CD14-positive monocyte (primary cell): ENCODE data around the gene PRTN3. TPM values are rescaled to one million over a fixed set of nuclear protein-coding genes. Genes with fewer than 3 reads are reported as not detected.
A peak's percentile ranks its signal among the peaks of the same experiment; 100 is the strongest.

Experiments
- DNase-seq, 3 donors: peaks; one replicate each; pipeline ENCODE4 v3.0.0-alpha.2; 2011 to 2022
- H2AFZ ChIP-seq: 2 replicates; pipeline ENCODE4 v1.6.0; 2012; ENCODE audit warnings: mild to moderate bottlenecking, low read depth, low read length, inconsistent platforms; ENCODE audit not compliant: insufficient read depth, poor library complexity, severe bottlenecking
- H3K27ac ChIP-seq, 2 donors: 1 replicate in 1 of 2; 2 replicates in 1 of 2; pipeline ENCODE4 v1.5.1; 2012 to 2013; ENCODE audit warnings: low read length in 2 of 2, control low read depth in 1 of 2, inconsistent platforms in 1 of 2, low read depth in 1 of 2, mild to moderate bottlenecking in 1 of 2
- H3K27me3 ChIP-seq, 2 donors: one replicate each; pipeline versions ENCODE4 v1.6.0 to v1.6.1; 2011 to 2013; ENCODE audit warnings: low read length in 2 of 2; ENCODE audit not compliant: control insufficient read depth in 2 of 2, insufficient read depth in 2 of 2
- H3K36me3 ChIP-seq, 2 donors: replicated peaks in 1 of 2; 1 replicate in 1 of 2; 2 replicates in 1 of 2; pipeline versions ENCODE4 v1.5.1 to v1.6.1; 2012 to 2013; ENCODE audit warnings: low read length in 2 of 2, control low read depth in 1 of 2, inconsistent platforms in 1 of 2, mild to moderate bottlenecking in 1 of 2; ENCODE audit not compliant: insufficient read depth in 2 of 2, control insufficient read depth in 1 of 2
- H3K4me1 ChIP-seq, 2 donors: 1 replicate in 1 of 2; 2 replicates in 1 of 2; pipeline versions ENCODE4 v1.5.1 to v1.6.1; 2012 to 2013; ENCODE audit warnings: low read length in 2 of 2, control low read depth in 1 of 2, inconsistent platforms in 1 of 2, mild to moderate bottlenecking in 1 of 2, moderate library complexity in 1 of 2; ENCODE audit not compliant: insufficient read depth in 2 of 2, control insufficient read depth in 1 of 2
- H3K4me2 ChIP-seq: replicated peaks from 2 replicates; pipeline ENCODE3; 2012; ENCODE audit warnings: low read length, moderate library complexity, mild to moderate bottlenecking; ENCODE audit not compliant: poor library complexity, severe bottlenecking; ENCODE audit errors: extremely low read depth
- H3K4me3 ChIP-seq, 3 experiments: fragments of 200-600 bp in 1 of 3; sonication (generic) in 1 of 3; replicated peaks in 1 of 3; 1 replicate in 2 of 3; 2 replicates in 1 of 3; pipeline ENCODE4 v1.5.1; 2011 to 2013; ENCODE audit warnings: low read length in 3 of 3, mild to moderate bottlenecking in 3 of 3, control low read depth in 2 of 3, low read depth in 2 of 3, inconsistent platforms in 1 of 3, moderate library complexity in 1 of 3
- H3K79me2 ChIP-seq: 2 replicates; pipeline ENCODE4 v1.6.0; 2012; ENCODE audit warnings: mild to moderate bottlenecking, control low read depth, inconsistent platforms, low read length, moderate library complexity; ENCODE audit not compliant: insufficient read depth
- H3K9ac ChIP-seq: 2 replicates; pipeline ENCODE4 v1.6.0; 2017; ENCODE audit warnings: low read length, mild to moderate bottlenecking; ENCODE audit not compliant: insufficient read depth, poor library complexity, severe bottlenecking
- H3K9me3 ChIP-seq, 2 donors: replicated peaks in 1 of 2; 1 replicate in 1 of 2; 2 replicates in 1 of 2; pipeline versions ENCODE4 v1.5.1 to v1.6.1; 2012 to 2013; ENCODE audit warnings: low read length in 2 of 2, control low read depth in 1 of 2; ENCODE audit not compliant: control insufficient read depth in 1 of 2, insufficient read depth in 1 of 2
- H4K20me1 ChIP-seq: 2 replicates; pipeline ENCODE4 v1.6.0; 2012; ENCODE audit warnings: mild to moderate bottlenecking, low read length, control low read depth, moderate library complexity; ENCODE audit not compliant: insufficient read depth
- H3K27ac Mint-ChIP-seq, 7 donors: one replicate each; pipeline ENCODE4 v1.8.0; 2020; ENCODE audit warnings: mild to moderate bottlenecking in 7 of 7, mixed read lengths in 7 of 7, moderate library complexity in 6 of 7, inconsistent platforms in 2 of 7
- H3K27me3 Mint-ChIP-seq, 3 donors: one replicate each; pipeline ENCODE4 v1.8.0; 2021 to 2022; ENCODE audit warnings: low read depth in 3 of 3, mild to moderate bottlenecking in 3 of 3, mixed read lengths in 3 of 3, moderate library complexity in 3 of 3, inconsistent platforms in 1 of 3
- H3K36me3 Mint-ChIP-seq, 2 donors: one replicate each; pipeline ENCODE4 v1.8.0; 2020; ENCODE audit warnings: mixed read lengths in 2 of 2, inconsistent platforms in 1 of 2, mild to moderate bottlenecking in 1 of 2
- H3K4me1 Mint-ChIP-seq: one replicate; pipeline ENCODE4 v1.8.0; 2020; ENCODE audit warnings: mild to moderate bottlenecking, mixed read lengths
- H3K4me3 Mint-ChIP-seq, 2 donors: one replicate each; pipeline ENCODE4 v1.8.0; 2020; ENCODE audit warnings: mild to moderate bottlenecking in 2 of 2, mixed read lengths in 2 of 2, moderate library complexity in 1 of 2
- H3K9me3 Mint-ChIP-seq, 7 donors: one replicate each; pipeline ENCODE4 v1.8.0; 2020 to 2022; ENCODE audit warnings: mixed read lengths in 7 of 7, mild to moderate bottlenecking in 6 of 7, moderate library complexity in 6 of 7, inconsistent platforms in 2 of 7
- WGBS: methylation state at CpG from one replicate; pipeline ENCODE4 v1.1.5; 2013; ENCODE audit warnings: missing lambda C conversion rate; ENCODE audit not compliant: insufficient coverage; 5-methylcytosine and 5-hydroxymethylcytosine counted together
- intact Hi-C, 2 donors: fragments of 100-400 bp; cut with micrococcal nuclease; formaldehyde crosslinking; loops; one replicate each; pipeline versions ENCODE4 v1.15.0 to v1.15.1; 2023
- polyA plus RNA-seq, 3 donors: library from polyadenylated mRNA; depleted of rRNA in 1 of 3; unstranded in 2 of 3; stranded (reverse) in 1 of 3; fragments of 300-500 nt in 2 of 3; fragments of >200 nt in 1 of 3; fragmentation: Illumina TruSeq in 2 of 3; gene quantifications; 1 replicate in 2 of 3; 2 replicates in 1 of 3; pipeline ENCODE4 v1.2.3, GENCODE V29; 2012 to 2021
- TF ChIP-seq, protein P1 (sequence below): fragments of 200-600 bp; IDR thresholded peaks from one replicate; pipeline ENCODE4 v1.8.0; 2022; ENCODE audit warnings: antibody characterized with exemption, mild to moderate bottlenecking

PRTN3 gene
- polyA plus RNA-seq, 3 donors = 0.11 TPM; not detected in 2

DNA sequence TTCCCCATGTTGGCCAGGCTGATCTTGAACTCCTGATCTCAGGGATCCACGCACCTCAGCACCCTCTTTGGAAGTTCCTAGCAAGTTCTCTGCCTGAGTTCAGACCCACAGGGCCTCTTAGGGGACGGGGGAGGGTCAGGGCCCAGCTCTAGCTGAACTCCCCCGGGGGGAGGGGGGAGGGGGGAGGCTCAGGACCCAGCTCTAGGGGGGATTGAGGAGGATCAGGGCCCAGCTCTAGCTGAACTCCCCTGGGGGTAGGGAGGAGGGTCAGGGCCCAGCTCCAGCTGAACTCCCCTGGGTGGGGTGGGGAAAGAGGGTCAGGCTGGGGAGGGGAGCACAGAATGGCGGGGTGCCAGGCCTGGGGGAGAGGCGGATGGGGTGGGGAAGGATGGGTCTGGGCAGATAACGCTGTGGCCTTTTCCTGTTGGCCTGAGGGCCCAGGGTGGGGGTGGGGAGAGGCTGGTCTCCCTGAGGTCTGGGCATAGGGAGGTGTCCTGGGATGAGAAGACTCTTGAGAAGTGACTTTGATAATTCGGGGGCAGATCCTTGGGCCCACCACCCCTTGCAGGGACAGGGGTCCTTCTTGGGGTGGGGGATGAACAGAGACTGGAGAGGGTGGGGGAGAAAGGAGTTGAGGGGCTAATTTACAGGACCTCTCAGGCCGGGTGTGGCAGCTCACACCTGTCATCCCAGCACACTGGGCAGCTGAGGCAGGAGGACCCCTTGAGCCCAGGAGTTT is 49.1 kb upstream of the PRTN3 start:
- no peak for DNase-seq
- no peak overlapping the region for H3K4me3 ChIP-seq
- H3K27ac Mint-ChIP-seq = no peak overlapping the region

DNA sequence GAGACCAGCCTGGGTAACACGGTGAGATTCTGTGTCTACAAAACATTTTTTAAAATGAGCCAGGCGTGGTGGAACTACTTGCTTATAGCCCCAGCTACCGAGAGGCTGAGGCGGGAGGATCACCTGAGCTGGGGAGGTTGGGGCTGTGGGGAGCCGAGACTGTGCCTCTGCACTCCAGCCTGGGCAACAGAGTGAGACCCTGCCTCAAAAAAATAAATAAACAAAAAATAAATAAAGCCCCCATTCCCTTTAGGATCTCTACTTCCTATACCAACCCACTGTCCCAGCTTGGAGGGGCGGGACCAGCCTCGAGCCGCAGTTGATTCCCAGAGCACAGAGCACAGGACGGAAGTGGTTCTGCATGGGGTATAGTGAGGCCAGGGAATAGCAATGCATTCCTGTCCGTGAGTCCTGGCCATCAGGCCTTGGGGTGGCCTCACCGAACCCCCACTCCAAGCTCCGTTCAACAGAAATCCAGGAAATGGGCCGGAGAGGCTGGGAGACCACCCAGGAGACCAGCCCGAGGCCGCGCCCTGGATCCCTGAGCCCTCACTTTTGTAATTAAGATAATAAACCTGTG is 48.4 kb upstream of the PRTN3 start:
- Histone ChIP-seq H4K20me1 (no peaks in the 10 kb centered on the region), H3K4me1 (peaks cover 22% of the 10 kb centered on the region in 2 donors), H3K36me3 (no peaks in the 10 kb centered on the region), H3K27ac (no peak overlapping the region), H2AFZ (no peak overlapping the region), H3K9ac (no peak overlapping the region), H3K4me3 (no peak overlapping the region), H3K27me3 (no peaks in the 10 kb centered on the region), H3K4me2 (no peak overlapping the region), H3K9me3 (no peaks in the 10 kb centered on the region), H3K79me2 (peaks cover 5% of the 10 kb centered on the region)
- Mint-ChIP-seq H3K27me3 (peaks cover 4 to 6% (median 5%) of the 10 kb centered on the region in 3 donors), H3K36me3 (peaks cover 0 to 2% of the 10 kb centered on the region in 2 donors), H3K9me3 (peaks cover 0 to 2% (median 0%) of the 10 kb centered on the region in 7 donors), H3K4me3 (no peak overlapping the region), H3K4me1 (peaks cover 12% of the 10 kb centered on the region), H3K27ac (no peak overlapping the region)
- DNase-seq = no peak
- TF ChIP-seq, protein P1, sequence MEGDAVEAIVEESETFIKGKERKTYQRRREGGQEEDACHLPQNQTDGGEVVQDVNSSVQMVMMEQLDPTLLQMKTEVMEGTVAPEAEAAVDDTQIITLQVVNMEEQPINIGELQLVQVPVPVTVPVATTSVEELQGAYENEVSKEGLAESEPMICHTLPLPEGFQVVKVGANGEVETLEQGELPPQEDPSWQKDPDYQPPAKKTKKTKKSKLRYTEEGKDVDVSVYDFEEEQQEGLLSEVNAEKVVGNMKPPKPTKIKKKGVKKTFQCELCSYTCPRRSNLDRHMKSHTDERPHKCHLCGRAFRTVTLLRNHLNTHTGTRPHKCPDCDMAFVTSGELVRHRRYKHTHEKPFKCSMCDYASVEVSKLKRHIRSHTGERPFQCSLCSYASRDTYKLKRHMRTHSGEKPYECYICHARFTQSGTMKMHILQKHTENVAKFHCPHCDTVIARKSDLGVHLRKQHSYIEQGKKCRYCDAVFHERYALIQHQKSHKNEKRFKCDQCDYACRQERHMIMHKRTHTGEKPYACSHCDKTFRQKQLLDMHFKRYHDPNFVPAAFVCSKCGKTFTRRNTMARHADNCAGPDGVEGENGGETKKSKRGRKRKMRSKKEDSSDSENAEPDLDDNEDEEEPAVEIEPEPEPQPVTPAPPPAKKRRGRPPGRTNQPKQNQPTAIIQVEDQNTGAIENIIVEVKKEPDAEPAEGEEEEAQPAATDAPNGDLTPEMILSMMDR = no peak
- intact Hi-C loops = no loop called here
- WGBS = 97% methylated on average over 9 of the region's 16 CpGs

More for the DNA sequence above, 49.1 kb upstream of the PRTN3 start:
- H3K27me3 Mint-ChIP-seq = peaks cover 4 to 6% (median 5%) of the 10 kb centered on the region in 3 donors
- intact Hi-C loops = no loop called here
- WGBS = 67% methylated on average over 7 of the region's 8 CpGs
- H3K9me3 Mint-ChIP-seq = peaks cover 0 to 2% (median 0%) of the 10 kb centered on the region in 7 donors
- no peak overlapping the region for H3K9ac ChIP-seq
- TF ChIP-seq, protein P1 = no peak
- H2AFZ ChIP-seq = no peak overlapping the region
- peaks cover 22% of the 10 kb centered on the region in 2 donors for H3K4me1 ChIP-seq
- H3K36me3 Mint-ChIP-seq = peaks cover 0 to 2% of the 10 kb centered on the region in 2 donors
- H3K79me2 ChIP-seq = peaks cover 5% of the 10 kb centered on the region
- H3K4me3 Mint-ChIP-seq = peak overlapping the region in 1 of 2 donors; percentile 42
- no peak overlapping the region for H3K27ac ChIP-seq
- H4K20me1 ChIP-seq = no peaks in the 10 kb centered on the region
- no peaks in the 10 kb centered on the region for H3K9me3 ChIP-seq
- H3K4me2 ChIP-seq = no peak overlapping the region
- peaks cover 12% of the 10 kb centered on the region for H3K4me1 Mint-ChIP-seq
- H3K36me3 ChIP-seq = no peaks in the 10 kb centered on the region
- no peaks in the 10 kb centered on the region for H3K27me3 ChIP-seq
